GM21447 (cell line): ENCODE data around the gene PCNX3.

Source experiments
- ATAC-seq: cut with Tn5 transposase; IDR thresholded peaks from one replicate; pipeline ENCODE4 v1.9.1; 2021; ENCODE audit not compliant: unreplicated experiment

PCNX3 gene

DNA sequence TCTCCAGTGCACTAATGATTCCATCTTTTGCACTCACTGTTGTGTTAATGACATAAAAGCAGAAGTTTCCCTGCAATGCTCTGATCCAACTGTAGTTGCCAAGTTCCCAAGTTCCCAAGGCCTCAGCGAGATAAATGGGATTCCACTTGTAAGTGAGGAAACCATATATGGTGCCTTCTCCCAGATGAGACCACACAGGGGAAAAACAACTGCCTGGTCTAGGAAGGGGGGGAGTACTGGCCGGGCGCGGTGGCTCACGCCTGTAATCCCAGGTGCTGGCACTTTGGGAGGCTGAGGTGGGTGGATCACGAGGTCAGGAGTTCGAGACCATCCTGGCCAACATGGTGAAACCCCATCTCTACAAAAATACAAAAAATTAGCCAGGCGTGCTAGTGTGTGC lies 70.4 kb downstream of the PCNX3 start:
- ATAC-seq, result no peak
